ENCODE results near the gene PRELID3B. TPM values are rescaled to one million over a fixed set of nuclear protein-coding genes. Genes with fewer than 3 reads are reported as not detected.
A peak's percentile ranks its signal among the peaks of the same experiment; 100 is the strongest.

The PRELID3B gene
- total and polyA plus RNA-seq, 10 of the 15 experiments (the other 5 are each of a cell fraction or from before 2014, with no cell fraction given): 72.5 to 151 (median 124) TPM

DNA sequence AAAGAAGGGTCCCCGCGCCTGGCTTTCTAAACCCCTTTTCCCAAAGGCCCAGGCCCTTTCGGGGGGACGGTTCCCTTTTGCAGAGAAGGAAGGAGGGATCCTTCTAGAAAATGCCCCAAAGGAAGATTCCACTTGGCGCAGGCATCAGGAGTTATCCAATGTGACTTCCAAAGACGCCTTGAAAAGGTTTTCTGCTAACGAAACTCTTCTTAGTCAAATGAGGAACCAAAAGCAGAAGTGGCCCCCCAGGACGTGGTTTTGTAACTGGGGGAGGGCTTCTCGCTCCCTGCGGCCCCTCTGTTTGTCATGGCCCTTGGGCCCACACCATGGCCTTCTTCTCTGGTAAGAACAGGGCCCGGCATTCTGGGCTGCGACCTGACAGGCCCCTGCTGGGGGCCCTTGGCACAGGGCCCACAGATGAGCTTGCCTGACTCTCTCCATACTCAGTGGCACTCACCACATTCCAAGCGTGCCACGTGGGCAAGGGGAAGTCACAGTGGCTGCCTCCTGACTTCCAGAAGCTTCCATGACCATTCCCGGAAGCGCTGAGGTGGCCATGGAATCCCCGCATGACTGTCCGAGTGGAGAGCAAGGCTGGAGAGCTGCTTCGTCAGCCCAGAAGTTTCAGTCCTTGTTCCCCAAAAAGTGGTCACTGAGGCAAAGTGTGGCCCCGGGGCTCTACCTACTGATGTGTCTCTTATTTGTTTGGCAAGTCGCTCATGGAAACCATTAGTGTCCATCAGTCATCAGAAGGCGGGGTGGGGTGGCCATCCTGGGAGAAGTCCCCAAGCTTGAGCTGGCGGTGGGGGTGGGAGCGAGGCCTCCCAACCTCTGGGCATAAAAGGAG, 34.7 kb downstream of the PRELID3B start (continued):
- TF ChIP-seq ZBTB11 (CRISPR knock-in tag; IDR thresholded peaks at IDR 0.05) (no peak), HDGF (IDR thresholded peaks at IDR 0.05) (peak; percentile 74), MTA2 (IDR thresholded peaks at IDR 0.05; ENCODE audit: low read depth) (peak; percentile 92), NR2F1 (conservative IDR thresholded peaks at IDR 0.05) (peak; percentile 6; the same call in 1 of the 2 replicates), EZH2 (IDR thresholded peaks at IDR 0.05; ENCODE audit: borderline replicate concordance, control insufficient read depth, low read depth, low read length) (no peak), CBFB (IDR thresholded peaks at IDR 0.05; ENCODE audit: low read depth) (peak; percentile 97), FOXK2 (IDR thresholded peaks at IDR 0.05) (no peak), CBX3 (IDR thresholded peaks at IDR 0.05; ENCODE audit: borderline replicate concordance, low read depth) (no peak), FOS (IDR thresholded peaks at IDR 0.05; ENCODE audit: borderline replicate concordance, extremely low read depth, insufficient read length) (no peak), RELA (IDR thresholded peaks at IDR 0.05; ENCODE audit: borderline replicate concordance, partially characterized antibody) (no peak), HDAC6 (IDR thresholded peaks at IDR 0.05; ENCODE audit: unreplicated experiment) (no peak), DPF2 (IDR thresholded peaks at IDR 0.05) (peak; percentile 100), ZNF622 (IDR thresholded peaks at IDR 0.05) (no peak), NR2C2 (IDR thresholded peaks at IDR 0.05; ENCODE audit: borderline replicate concordance, control insufficient read depth, insufficient read length, low read depth) (no peak), TCF12 (IDR thresholded peaks at IDR 0.05; ENCODE audit: low read depth, low read length) (peak; percentile 84), ZBED1 (IDR thresholded peaks at IDR 0.05; ENCODE audit: borderline replicate concordance) (peak; percentile 86)
- TF ChIP-seq, protein P1, sequence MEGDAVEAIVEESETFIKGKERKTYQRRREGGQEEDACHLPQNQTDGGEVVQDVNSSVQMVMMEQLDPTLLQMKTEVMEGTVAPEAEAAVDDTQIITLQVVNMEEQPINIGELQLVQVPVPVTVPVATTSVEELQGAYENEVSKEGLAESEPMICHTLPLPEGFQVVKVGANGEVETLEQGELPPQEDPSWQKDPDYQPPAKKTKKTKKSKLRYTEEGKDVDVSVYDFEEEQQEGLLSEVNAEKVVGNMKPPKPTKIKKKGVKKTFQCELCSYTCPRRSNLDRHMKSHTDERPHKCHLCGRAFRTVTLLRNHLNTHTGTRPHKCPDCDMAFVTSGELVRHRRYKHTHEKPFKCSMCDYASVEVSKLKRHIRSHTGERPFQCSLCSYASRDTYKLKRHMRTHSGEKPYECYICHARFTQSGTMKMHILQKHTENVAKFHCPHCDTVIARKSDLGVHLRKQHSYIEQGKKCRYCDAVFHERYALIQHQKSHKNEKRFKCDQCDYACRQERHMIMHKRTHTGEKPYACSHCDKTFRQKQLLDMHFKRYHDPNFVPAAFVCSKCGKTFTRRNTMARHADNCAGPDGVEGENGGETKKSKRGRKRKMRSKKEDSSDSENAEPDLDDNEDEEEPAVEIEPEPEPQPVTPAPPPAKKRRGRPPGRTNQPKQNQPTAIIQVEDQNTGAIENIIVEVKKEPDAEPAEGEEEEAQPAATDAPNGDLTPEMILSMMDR (IDR thresholded peaks at IDR 0.05 in 2 of 3, conservative IDR thresholded peaks at IDR 0.05 in 1 of 3; ENCODE audit: control insufficient read depth in 2 of 3, extremely low read depth in 1 of 3, insufficient read depth in 1 of 3, low read depth in 3 of 3, low read length in 3 of 3): 0 out of 6 replicates have a peak, but pooled peaks of 1 of the 3 experiments have one; percentile 2
- TF ChIP-seq, protein P2, sequence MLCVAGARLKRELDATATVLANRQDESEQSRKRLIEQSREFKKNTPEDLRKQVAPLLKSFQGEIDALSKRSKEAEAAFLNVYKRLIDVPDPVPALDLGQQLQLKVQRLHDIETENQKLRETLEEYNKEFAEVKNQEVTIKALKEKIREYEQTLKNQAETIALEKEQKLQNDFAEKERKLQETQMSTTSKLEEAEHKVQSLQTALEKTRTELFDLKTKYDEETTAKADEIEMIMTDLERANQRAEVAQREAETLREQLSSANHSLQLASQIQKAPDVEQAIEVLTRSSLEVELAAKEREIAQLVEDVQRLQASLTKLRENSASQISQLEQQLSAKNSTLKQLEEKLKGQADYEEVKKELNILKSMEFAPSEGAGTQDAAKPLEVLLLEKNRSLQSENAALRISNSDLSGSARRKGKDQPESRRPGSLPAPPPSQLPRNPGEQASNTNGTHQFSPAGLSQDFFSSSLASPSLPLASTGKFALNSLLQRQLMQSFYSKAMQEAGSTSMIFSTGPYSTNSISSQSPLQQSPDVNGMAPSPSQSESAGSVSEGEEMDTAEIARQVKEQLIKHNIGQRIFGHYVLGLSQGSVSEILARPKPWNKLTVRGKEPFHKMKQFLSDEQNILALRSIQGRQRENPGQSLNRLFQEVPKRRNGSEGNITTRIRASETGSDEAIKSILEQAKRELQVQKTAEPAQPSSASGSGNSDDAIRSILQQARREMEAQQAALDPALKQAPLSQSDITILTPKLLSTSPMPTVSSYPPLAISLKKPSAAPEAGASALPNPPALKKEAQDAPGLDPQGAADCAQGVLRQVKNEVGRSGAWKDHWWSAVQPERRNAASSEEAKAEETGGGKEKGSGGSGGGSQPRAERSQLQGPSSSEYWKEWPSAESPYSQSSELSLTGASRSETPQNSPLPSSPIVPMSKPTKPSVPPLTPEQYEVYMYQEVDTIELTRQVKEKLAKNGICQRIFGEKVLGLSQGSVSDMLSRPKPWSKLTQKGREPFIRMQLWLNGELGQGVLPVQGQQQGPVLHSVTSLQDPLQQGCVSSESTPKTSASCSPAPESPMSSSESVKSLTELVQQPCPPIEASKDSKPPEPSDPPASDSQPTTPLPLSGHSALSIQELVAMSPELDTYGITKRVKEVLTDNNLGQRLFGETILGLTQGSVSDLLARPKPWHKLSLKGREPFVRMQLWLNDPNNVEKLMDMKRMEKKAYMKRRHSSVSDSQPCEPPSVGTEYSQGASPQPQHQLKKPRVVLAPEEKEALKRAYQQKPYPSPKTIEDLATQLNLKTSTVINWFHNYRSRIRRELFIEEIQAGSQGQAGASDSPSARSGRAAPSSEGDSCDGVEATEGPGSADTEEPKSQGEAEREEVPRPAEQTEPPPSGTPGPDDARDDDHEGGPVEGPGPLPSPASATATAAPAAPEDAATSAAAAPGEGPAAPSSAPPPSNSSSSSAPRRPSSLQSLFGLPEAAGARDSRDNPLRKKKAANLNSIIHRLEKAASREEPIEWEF (IDR thresholded peaks at IDR 0.05; ENCODE audit: insufficient replicate concordance, low read depth, low read length): no peak
